GM23338 (cell line): ENCODE results near the gene PAM16.

Source experiments
- CREB1 ChIP-seq: fragments of 250-450 bp; sonication (Bioruptor Pico); IDR thresholded peaks from 2 replicates; pipeline ENCODE4 v1.5.0; 2020; ENCODE audit warnings: low read depth, mild to moderate bottlenecking, moderate library complexity
- EZH2 ChIP-seq: fragments of 200-600 bp; sonication (generic); IDR thresholded peaks from one replicate; pipeline ENCODE4 v1.8.0; 2017; ENCODE audit warnings: antibody characterized with exemption, mild to moderate bottlenecking, low read depth; ENCODE audit not compliant: unreplicated experiment
- POLR2AphosphoS5 ChIP-seq: IDR thresholded peaks from 2 replicates; pipeline ENCODE4 v1.6.1; 2016; ENCODE audit warnings: antibody characterized with exemption, low read depth
- REST ChIP-seq: IDR thresholded peaks from one replicate; pipeline ENCODE4 v1.6.1; 2018; ENCODE audit warnings: antibody characterized with exemption; ENCODE audit not compliant: unreplicated experiment
- TF ChIP-seq, protein P1 (sequence below), 2 experiments: fragments of 200-600 bp in 1 of 2; sonication (generic) in 1 of 2; conservative IDR thresholded peaks; 2 replicates each; pipeline versions ENCODE4 v1.5.1 to v1.6.1; 2016 to 2017; ENCODE audit warnings: antibody characterized with exemption in 2 of 2, low read depth in 2 of 2, mild to moderate bottlenecking in 2 of 2, moderate library complexity in 1 of 2

DNA sequence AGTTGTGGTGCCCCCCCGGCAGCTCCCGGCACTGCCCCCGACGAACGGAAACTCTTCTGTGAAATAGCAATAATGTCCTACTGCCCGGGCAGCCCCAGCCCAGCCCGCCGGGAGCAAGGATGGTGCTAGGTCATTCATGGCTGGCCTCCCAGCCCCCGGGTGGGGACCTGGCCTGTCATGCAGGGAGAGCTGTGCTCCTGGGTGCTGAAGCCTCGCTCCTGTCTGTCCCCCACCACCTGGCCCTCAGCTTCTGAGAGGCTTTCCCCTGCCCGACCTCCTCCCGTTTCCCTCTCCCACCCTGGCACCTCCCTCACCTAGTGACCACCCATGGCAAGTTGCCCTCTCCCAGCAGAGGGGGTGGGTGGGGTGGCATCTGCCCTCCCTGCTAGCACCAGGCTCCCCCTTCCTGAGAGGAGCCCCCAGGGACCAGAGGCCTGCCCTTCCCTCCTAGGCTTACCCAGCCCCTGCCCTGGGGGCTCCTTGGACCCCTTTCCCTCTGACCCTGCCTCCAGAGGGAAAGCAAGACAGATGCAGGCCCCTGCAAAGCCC is 13.5 kb downstream of the PAM16 start:
- no peak for TF ChIP-seq REST
- TF ChIP-seq, protein P1, sequence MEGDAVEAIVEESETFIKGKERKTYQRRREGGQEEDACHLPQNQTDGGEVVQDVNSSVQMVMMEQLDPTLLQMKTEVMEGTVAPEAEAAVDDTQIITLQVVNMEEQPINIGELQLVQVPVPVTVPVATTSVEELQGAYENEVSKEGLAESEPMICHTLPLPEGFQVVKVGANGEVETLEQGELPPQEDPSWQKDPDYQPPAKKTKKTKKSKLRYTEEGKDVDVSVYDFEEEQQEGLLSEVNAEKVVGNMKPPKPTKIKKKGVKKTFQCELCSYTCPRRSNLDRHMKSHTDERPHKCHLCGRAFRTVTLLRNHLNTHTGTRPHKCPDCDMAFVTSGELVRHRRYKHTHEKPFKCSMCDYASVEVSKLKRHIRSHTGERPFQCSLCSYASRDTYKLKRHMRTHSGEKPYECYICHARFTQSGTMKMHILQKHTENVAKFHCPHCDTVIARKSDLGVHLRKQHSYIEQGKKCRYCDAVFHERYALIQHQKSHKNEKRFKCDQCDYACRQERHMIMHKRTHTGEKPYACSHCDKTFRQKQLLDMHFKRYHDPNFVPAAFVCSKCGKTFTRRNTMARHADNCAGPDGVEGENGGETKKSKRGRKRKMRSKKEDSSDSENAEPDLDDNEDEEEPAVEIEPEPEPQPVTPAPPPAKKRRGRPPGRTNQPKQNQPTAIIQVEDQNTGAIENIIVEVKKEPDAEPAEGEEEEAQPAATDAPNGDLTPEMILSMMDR (conservative IDR thresholded peaks at IDR 0.05; ENCODE audit: low read depth in 2 of 2): no peak
- no peak for TF ChIP-seq POLR2AphosphoS5
- TF ChIP-seq CREB1 (CRISPR knock-in tag): no peak
- no peak for TF ChIP-seq EZH2
